Smooth muscle cell of the umbilical artery (primary cell): ENCODE data around the gene NDC1. TPM values are rescaled to one million over a fixed set of nuclear protein-coding genes. Genes with fewer than 3 reads are reported as not detected.

Experiments used
- total RNA-seq: library from RNA; depleted of rRNA; stranded (reverse); fragments of >200 nt; gene quantifications from 2 replicates; pipeline ENCODE4 v1.2.3, GENCODE V29; 2014

The NDC1 gene, protein sequence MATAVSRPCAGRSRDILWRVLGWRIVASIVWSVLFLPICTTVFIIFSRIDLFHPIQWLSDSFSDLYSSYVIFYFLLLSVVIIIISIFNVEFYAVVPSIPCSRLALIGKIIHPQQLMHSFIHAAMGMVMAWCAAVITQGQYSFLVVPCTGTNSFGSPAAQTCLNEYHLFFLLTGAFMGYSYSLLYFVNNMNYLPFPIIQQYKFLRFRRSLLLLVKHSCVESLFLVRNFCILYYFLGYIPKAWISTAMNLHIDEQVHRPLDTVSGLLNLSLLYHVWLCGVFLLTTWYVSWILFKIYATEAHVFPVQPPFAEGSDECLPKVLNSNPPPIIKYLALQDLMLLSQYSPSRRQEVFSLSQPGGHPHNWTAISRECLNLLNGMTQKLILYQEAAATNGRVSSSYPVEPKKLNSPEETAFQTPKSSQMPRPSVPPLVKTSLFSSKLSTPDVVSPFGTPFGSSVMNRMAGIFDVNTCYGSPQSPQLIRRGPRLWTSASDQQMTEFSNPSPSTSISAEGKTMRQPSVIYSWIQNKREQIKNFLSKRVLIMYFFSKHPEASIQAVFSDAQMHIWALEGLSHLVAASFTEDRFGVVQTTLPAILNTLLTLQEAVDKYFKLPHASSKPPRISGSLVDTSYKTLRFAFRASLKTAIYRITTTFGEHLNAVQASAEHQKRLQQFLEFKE
- total RNA-seq: 14.0 and 20.2 TPM in 2 replicates

DNA sequence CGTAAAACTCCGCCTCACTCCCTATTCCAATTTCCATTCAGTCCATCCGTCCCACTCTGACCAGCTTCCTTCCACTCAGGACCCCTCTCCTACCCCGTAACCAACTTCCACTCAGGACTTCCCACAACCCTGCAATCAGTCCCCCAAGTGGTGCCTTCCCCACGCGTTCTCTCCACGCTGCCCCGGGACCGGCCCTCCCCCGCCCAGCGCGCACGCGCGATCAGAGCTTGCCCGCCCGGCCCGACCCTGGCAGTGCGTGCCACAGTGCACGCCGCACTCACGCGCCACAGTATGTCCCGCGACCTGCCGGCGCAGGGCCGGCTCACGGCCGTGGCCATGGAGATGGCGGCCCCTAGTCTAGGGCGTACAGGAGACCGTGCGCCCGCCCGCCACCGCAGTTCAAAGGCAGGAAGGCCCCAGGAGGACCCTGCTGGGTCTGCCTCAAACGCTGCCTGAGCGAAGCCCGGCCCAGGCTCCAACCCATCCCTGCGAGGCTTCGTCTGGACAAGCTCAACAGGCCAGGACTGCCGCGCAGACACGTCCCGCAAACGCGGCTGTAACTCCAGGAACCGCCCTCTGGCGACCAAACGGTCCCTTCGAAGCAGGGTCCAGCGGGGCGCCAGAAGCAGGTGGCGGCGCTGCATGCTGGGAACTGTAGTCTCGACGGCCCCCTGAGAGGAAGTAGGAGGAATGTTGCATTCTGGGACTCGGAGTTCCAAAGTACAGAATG is at the start of gene NDC1:
Gene NDC1 (minus strand): TSS at position 373 of the 730 bp plus-strand sequence. CDS start 35 bp downstream, at position 338.

DNA sequence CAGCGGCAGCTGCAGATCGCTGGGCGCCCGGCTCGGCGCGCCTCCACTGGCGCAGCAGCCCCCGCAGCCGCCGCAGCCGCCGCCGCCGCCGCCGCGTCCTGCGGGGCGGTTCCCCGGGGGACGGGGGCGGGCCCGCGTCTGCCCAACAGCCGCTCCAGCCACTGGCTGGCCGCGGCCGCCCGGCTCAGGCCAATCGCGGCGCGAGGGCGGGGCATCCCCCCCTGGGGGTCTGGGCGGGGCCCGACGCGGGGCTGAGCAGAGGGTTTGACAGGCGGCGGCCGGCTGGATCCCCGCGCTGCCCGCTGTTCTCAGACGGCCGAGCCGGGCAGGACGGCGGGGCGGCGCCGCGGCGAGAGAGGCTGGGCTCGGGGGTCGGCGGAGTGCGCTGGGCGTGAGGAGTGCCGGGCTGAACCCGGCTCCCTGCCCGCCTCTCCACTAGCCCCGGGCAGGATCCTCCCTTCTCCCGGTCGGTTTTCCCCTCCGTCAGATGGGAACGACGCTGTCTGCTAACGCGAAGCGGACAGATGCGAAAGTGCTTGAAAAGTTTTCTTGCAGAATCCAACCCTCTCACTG is 98.9 kb downstream of the NDC1 start, which contains the start of gene GLIS1:
Gene GLIS1 (minus strand): TSS at position 56 of the 573 bp plus-strand sequence. CDS start 1,100 bp downstream, outside the sequence.

Other genes with a start within 250 kb of the NDC1 start
- gene GLIS1, start 99.1 kb downstream of the NDC1 start, total RNA-seq: 0.37 and 2.7 TPM in 2 replicates
- gene YIPF1, start 51.5 kb upstream of the NDC1 start, total RNA-seq: 21.4 and 21.9 TPM in 2 replicates
- not detected in 2 replicates for gene DIO1, start 55.9 kb upstream of the NDC1 start, total RNA-seq
- gene IFT25, start 107.4 kb upstream of the NDC1 start, total RNA-seq: 14.0 and 14.9 TPM in 2 replicates
- 24.3 and 33.9 TPM in 2 replicates for gene LRRC42, start 108.1 kb upstream of the NDC1 start, total RNA-seq
- not detected in 2 replicates for gene LDLRAD1, start 179.9 kb upstream of the NDC1 start, total RNA-seq
- 313 and 741 TPM in 2 replicates for gene TMEM59, start 214.9 kb upstream of the NDC1 start, total RNA-seq
- 3.0 and 3.8 TPM in 2 replicates for gene TCEANC2, start 215.3 kb upstream of the NDC1 start, total RNA-seq